ENCODE measurements around the gene FOXP1.
A peak's percentile ranks its signal among the peaks of the same experiment; 100 is the strongest.

FOXP1 gene

DNA sequence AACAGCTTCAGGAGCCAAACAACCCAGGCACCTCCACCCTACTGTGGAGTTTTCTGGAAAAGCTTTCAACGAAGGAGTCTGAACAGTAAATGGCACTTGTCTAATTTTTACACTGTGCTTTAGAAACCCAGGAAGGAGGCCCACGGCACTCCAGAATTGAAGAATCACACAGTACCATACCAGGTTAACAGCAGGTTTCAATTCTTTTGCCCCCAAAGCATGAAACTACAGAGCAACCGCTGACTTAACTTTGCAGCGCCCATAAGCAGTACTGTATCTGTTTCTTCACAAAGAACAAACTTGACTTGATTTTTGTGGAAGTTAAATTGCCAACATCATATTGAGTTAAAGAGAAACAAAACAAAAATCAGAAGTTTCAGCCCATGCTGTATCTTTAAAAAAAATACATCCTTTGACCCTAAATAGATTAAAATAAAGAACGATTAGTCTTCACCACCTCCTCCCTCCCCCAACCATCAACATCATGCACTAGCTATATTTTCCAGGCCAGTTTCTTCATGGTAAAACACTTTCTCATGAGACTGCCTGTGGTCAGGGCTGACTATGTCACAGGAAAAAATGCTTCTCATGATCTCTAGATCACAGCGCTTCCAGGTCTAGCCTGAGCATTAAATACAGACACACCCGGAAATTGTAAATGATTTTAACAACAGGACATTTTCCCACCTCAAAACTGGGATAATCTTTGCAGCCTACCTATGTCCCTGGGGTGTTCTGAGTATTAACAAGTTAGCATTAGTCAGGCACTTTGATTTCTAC is 456.3 kb downstream of the FOXP1 start:
- DNase-seq (ENCODE audit: low read depth) = peak; percentile 29

GRCh38 chr3:71125738-71126137 is 457.8 kb downstream of the FOXP1 start:
- no peak for DNase-seq (ENCODE audit: low read depth)

DNA sequence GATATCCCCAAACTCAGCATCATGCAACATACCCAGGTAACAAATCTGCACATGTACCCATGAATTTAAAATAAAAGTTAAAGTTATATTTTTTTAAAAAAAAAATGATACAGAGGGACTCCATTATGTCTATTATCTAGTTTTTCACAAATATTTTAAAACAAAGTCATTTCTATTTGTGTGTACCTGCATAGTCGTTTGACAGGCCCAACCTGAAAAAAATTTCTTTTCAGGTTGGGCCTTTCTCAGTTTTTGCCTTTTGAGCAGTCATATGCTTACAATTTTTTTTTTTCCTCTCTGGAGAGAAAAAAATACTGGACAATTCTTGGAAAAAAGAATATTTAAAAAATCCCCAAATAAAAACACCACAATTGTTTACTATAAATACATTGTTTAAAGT is 459.5 kb downstream of the FOXP1 start:
- no peak for DNase-seq (ENCODE audit: low read depth)

DNA sequence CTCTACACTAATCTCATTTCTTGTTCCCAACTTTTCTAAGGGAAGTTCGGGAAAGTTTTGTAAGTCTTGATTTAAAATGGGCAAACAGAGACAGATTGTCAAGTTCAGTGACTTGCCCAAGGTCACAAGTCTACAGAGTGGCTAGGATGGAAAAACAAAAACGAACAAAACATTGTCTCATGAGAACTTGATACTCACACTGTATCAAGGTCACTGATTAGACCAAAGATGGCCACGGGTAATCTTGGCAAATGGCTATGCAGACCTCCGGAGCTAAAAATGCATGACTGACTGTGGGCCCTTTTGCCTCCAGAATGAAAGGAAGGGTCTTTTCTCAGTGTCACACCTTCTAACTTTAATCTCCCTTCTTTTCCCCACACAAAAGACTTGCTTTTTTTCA is 460.9 kb downstream of the FOXP1 start:
- no peak for DNase-seq (ENCODE audit: low read depth)

- no peak for DNase-seq (ENCODE audit: low read depth)
These were observed 461.9 kb downstream of the FOXP1 start for GRCh38 chr3:71121429-71122167.

DNA sequence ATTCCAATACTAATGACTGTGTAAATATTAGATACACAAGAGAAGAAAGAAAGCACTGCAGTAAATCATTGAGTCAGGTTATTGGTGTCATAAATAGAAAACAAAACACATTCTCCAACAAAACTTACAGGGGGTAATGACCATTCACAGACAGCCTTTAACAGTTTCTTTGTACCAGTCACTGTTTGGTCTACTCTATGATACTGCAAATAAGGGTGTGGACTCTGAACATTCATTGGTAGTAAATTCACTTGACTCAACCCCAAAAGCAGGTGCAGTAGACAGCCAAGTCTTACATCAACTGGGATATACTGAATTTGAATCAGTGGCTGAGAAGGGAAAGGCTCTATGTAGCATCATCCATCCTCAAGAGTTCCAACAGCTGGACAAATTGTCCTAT is 463.5 kb downstream of the FOXP1 start:
- DNase-seq (ENCODE audit: low read depth) = no peak

- DNase-seq (ENCODE audit: low read depth) = no peak
These were observed 464.4 kb downstream of the FOXP1 start for GRCh38 chr3:71119171-71119570.

GRCh38 chr3:71118436-71118835 is 465.1 kb downstream of the FOXP1 start:
- DNase-seq (ENCODE audit: low read depth) = no peak

DNA sequence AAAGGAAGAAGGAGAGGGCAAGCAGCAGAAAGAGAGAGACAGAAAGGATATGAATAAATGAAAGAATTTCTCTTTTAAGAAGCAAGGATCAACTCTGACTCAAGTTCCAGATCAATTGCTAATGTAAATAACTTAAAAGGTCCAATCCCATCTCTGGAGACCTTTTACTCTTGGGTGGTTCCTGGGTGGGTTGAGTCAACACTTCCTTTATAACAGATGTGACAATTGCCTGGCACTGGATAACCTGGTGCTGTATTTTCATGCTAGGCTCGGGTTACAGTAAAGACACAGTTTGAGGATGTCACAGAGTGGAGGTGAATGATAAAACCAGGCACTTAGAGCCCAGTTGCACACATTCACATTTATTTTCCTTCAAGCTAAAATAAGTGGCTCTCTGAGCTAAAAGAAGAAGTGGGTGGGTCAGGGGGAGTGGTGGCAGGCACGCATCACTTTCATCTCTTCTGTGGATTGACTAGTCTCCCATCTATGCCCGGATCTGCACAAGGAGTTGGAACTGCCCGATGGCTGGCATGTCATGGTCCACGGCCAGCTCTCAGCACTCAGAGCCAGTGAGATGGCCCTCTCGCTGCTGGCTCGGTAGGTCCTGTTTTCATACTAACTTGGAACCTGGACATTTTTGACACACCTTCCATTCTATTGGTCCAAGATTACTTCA is 465.8 kb downstream of the FOXP1 start:
- DNase-seq (ENCODE audit: low read depth) = no peak

GRCh38 chr3:71114610-71115009 is 468.9 kb downstream of the FOXP1 start:
- DNase-seq (ENCODE audit: low read depth) = no peak

DNA sequence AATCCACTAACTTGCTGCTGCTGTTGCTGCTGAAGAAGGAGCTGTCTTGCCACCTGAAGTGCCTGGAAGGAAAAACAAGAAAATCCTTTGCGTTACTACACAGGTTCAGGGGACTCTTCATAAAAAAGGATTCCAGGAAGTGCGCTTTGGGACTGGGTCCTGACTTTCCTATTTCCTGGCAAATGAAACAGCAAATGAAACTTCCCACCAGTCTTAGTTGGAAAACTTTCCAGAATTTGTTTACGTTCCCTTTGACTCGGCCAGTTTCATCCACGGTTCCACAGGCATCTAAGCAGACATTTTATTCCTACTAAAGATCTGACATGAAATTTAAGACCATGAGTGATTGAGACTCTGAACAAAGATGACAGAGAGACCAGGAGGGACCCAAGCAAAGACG is 471.0 kb downstream of the FOXP1 start:
- no peak for DNase-seq (ENCODE audit: low read depth)

- DNase-seq (ENCODE audit: low read depth) = no peak
These were observed 471.6 kb downstream of the FOXP1 start for GRCh38 chr3:71111784-71112440.

GRCh38 chr3:71110385-71111222 is 472.9 kb downstream of the FOXP1 start:
- no peak for DNase-seq (ENCODE audit: low read depth)

GRCh38 chr3:71109977-71110285 is 473.6 kb downstream of the FOXP1 start:
- DNase-seq (ENCODE audit: low read depth) = no peak

DNA sequence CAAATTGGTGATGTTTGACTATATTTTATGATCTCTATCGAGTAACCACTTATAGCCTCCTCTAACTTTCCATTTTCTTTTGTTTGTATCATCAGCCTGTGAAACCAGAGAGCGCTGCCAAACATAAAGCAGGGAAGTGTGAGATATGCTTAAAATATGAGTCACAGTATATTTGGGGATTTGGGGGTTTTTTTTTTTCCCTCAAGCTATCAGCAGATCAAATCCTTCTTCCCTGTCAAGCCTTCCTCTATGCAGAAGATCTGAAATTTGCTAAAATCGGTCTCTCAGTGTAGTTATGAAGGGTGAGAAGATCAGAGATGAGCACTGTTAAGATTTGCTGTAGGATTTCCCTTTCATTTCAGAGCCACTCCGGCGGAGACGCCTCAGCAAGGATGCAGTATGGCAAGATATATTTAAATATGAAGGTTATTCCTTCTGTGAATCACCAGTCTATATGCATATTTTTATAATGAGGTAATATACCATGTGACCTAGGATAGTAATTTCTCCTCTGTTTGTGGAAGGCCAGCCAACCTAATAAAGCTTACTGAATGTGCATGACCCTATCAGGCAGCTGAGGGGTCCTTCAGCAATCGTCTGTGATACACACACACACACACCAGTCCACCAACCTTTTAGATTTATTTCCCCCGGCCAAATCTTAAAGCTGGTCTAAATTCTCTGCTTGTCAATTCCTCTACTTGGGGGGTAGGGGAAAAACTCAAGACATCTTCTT is 474.1 kb downstream of the FOXP1 start:
- DNase-seq (ENCODE audit: low read depth) = no peak

- DNase-seq (ENCODE audit: low read depth) = no peak
These were observed 475.6 kb downstream of the FOXP1 start for GRCh38 chr3:71107926-71108325.

DNA sequence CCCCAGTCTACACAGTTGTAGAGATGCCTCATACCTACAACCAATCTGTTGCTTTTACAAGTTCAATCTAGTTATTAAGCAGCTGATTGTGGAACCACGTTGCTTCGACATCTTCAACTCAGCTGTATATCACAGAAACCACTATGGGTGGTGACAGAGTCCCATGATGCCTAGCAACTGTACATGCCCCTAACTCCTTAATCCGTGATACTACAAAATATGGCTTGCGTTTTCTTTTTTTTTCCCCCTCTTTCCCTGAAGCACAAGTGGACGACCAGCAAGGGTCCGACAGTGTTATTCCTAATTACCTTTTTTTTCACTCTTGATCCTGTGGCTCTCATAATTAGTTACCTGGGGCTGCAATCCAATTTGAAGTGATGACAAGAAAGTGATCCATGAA is 478.6 kb downstream of the FOXP1 start:
- no peak for DNase-seq (ENCODE audit: low read depth)

- DNase-seq (ENCODE audit: low read depth) = no peak
These were observed 479.0 kb downstream of the FOXP1 start for GRCh38 chr3:71104556-71104955.

DNA sequence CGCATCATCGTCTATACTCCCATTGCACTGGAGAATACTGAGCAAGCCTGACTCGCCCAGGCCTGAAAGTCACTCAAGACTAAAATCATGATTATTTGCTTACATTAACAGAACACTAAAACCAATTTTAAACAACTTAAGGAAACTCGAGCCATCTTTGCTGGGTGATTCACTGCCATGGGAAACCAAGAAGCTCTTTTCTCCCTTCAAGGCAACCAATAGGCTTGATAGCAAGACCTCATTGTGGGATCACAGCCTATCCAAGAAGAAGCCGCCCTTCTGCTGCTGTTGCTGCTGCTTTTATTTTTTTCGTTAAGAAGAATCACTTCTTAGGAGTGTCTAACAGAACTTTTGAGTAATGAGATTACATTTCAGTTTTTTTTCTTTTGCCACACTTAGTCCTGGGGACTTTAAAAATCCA is 479.4 kb downstream of the FOXP1 start:
- DNase-seq (ENCODE audit: low read depth) = no peak

- DNase-seq (ENCODE audit: low read depth) = no peak
These were observed 480.1 kb downstream of the FOXP1 start for GRCh38 chr3:71103430-71103921.

Measured in T-helper 22 cell (primary cell).